Neural cell (in vitro differentiated cells): ENCODE results near the gene TSTD1. TPM values are rescaled to one million over a fixed set of nuclear protein-coding genes. Genes with fewer than 3 reads are reported as not detected.

Experiments used
- H2AFZ ChIP-seq: fragments of 200-600, 300-800 bp; sonication (generic), shearing (Covaris generic); 2 replicates; pipeline ENCODE4 v1.6.0; 2014; ENCODE audit warnings: low read depth, mild to moderate bottlenecking, antibody characterized with exemption, low read length, moderate library complexity
- H3F3A ChIP-seq: fragments of 200-600 bp; shearing (Covaris generic); 2 replicates; pipeline ENCODE4 v1.6.1; 2016; ENCODE audit warnings: mild to moderate bottlenecking, moderate library complexity, mixed read lengths, antibody characterized with exemption, low read length; ENCODE audit not compliant: insufficient read depth, poor library complexity, severe bottlenecking
- H3K27ac ChIP-seq: fragments of 200-600, 300-800 bp; sonication (generic), shearing (Covaris generic); 2 replicates; pipeline ENCODE4 v1.5.1; 2014; ENCODE audit warnings: mild to moderate bottlenecking, low read length, moderate library complexity
- H3K27me3 ChIP-seq: fragments of 300-800, 200-600 bp; sonication (generic), shearing (Covaris generic); 2 replicates; pipeline ENCODE4 v1.6.0; 2014; ENCODE audit warnings: mild to moderate bottlenecking, low read depth, low read length, moderate library complexity; ENCODE audit not compliant: insufficient read depth
- H3K36me3 ChIP-seq: fragments of 300-800, 200-600 bp; sonication (generic), shearing (Covaris generic); 2 replicates; pipeline ENCODE4 v1.5.1; 2014; ENCODE audit warnings: mild to moderate bottlenecking, antibody characterized with exemption, low read length, moderate library complexity; ENCODE audit not compliant: insufficient read depth
- H3K4me2 ChIP-seq: fragments of 300-800, 200-600 bp; sonication (generic), shearing (Covaris generic); 2 replicates; pipeline ENCODE4 v1.6.0; 2014; ENCODE audit warnings: mild to moderate bottlenecking, low read length
- H3K4me3 ChIP-seq: fragments of 300-800, 200-600 bp; sonication (generic), shearing (Covaris generic); 2 replicates; pipeline ENCODE4 v1.5.1; 2014; ENCODE audit warnings: mild to moderate bottlenecking, low read length, moderate library complexity
- H3K79me2 ChIP-seq: fragments of 200-600 bp; shearing (Covaris generic); replicated peaks from 2 replicates; pipeline ENCODE4 v1.6.0; 2014; ENCODE audit warnings: mild to moderate bottlenecking, low read length, moderate library complexity; ENCODE audit not compliant: insufficient read depth
- H3K9ac ChIP-seq: fragments of 300-800, 200-600 bp; sonication (generic), shearing (Covaris generic); 2 replicates; pipeline ENCODE4 v1.6.1; 2016; ENCODE audit warnings: mild to moderate bottlenecking, low read length, mixed read lengths
- H3K9me2 ChIP-seq: fragments of 200-600 bp; shearing (Covaris generic); 2 replicates; pipeline ENCODE4 v1.6.1; 2016; ENCODE audit warnings: mild to moderate bottlenecking, low read length, mixed read lengths; ENCODE audit not compliant: insufficient read depth
- H3K9me3 ChIP-seq: fragments of 200-600, 300-800 bp; sonication (generic), shearing (Covaris generic); 2 replicates; pipeline ENCODE4 v1.6.1; 2016; ENCODE audit warnings: mild to moderate bottlenecking, mixed run types, low read length, moderate library complexity, mixed read lengths
- H4K20me1 ChIP-seq: fragments of 200-600 bp; shearing (Covaris generic); 2 replicates; pipeline ENCODE4 v1.6.1; 2016; ENCODE audit warnings: mild to moderate bottlenecking, mixed run types; ENCODE audit not compliant: insufficient read depth
- EP300 ChIP-seq: fragments of 450-650 bp; conservative IDR thresholded peaks from 2 replicates; pipeline ENCODE4 v1.6.1; 2014; ENCODE audit warnings: antibody characterized with exemption, mild to moderate bottlenecking, moderate library complexity; ENCODE audit not compliant: poor library complexity, severe bottlenecking
- EZH2 ChIP-seq: fragments of 200-600, 300-800 bp; shearing (Covaris generic), sonication (generic); IDR thresholded peaks from 2 replicates; pipeline ENCODE4 v1.6.1; 2014; ENCODE audit warnings: antibody characterized with exemption, low read length, borderline replicate concordance, mild to moderate bottlenecking; ENCODE audit not compliant: insufficient read depth, poor library complexity, severe bottlenecking
- MXI1 ChIP-seq: fragments of 450-650 bp; conservative IDR thresholded peaks from 2 replicates; pipeline ENCODE4 v1.6.1; 2014; ENCODE audit warnings: antibody characterized with exemption, mild to moderate bottlenecking; ENCODE audit not compliant: poor library complexity, severe bottlenecking
- POLR2AphosphoS5 ChIP-seq: IDR thresholded peaks from 2 replicates; pipeline ENCODE4 v1.6.1; 2012
- RAD21 ChIP-seq: fragments of 450-650 bp; conservative IDR thresholded peaks from 2 replicates; pipeline ENCODE4 v1.6.1; 2014; ENCODE audit warnings: antibody characterized with exemption, mild to moderate bottlenecking, moderate library complexity
- SMC3 ChIP-seq: fragments of 450-650 bp; conservative IDR thresholded peaks from 2 replicates; pipeline ENCODE4 v1.6.1; 2014; ENCODE audit warnings: antibody characterized with exemption, mild to moderate bottlenecking, moderate library complexity; ENCODE audit not compliant: poor library complexity
- TAF1 ChIP-seq: IDR thresholded peaks from 2 replicates; pipeline ENCODE4 v1.6.1; 2012; ENCODE audit warnings: low read depth
- polyA plus RNA-seq: library from polyadenylated mRNA; depleted of rRNA; stranded (reverse); fragments of >200 nt; gene quantifications from 2 replicates; pipeline ENCODE4 v1.2.3, GENCODE V29; 2014
- TF ChIP-seq, protein P1 (sequence below): fragments of 450-650 bp; IDR thresholded peaks from 2 replicates; pipeline ENCODE4 v1.5.1; 2014; ENCODE audit warnings: antibody characterized with exemption, mild to moderate bottlenecking, moderate library complexity; ENCODE audit not compliant: poor library complexity, severe bottlenecking
- TF ChIP-seq, protein P2 (sequence below): IDR thresholded peaks from 2 replicates; pipeline ENCODE4 v1.6.1; 2012; ENCODE audit warnings: borderline replicate concordance

TSTD1 gene
- polyA plus RNA-seq, 1 donor from 2014 or later, result 63.5 TPM

DNA sequence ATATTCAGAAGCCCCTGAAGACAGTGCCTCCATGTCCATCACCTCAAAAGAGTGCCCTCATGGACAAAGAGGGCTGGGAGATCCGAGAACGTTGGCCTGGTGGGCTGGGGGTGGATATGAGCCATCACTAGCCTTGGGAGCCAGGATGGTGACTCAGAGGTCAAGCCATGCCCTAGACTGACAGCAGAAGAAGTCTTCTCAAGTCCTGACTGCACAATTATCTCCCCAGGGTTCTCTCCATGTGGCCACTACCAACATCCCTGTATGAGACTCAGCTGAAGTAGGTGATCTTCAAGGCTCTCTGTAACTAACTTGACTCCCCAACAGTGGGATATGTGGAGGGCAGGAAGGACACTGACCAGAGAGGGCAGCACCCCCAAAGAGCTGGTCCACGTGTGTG is 14.1 kb upstream of the TSTD1 start:
- Histone ChIP-seq H3K9me3 (peaks cover 5% of the 10 kb centered on the region), H4K20me1 (no peaks in the 10 kb centered on the region), H3F3A (no peaks in the 10 kb centered on the region), H3K27ac (no peak overlapping the region), H2AFZ (no peak overlapping the region), H3K36me3 (no peaks in the 10 kb centered on the region), H3K79me2 (no peaks in the 10 kb centered on the region), H3K4me2 (no peak overlapping the region), H3K9ac (no peak overlapping the region), H3K27me3 (no peaks in the 10 kb centered on the region), H3K4me3 (no peak overlapping the region), H3K9me2 (no peaks in the 10 kb centered on the region)
- TF ChIP-seq, protein P1, sequence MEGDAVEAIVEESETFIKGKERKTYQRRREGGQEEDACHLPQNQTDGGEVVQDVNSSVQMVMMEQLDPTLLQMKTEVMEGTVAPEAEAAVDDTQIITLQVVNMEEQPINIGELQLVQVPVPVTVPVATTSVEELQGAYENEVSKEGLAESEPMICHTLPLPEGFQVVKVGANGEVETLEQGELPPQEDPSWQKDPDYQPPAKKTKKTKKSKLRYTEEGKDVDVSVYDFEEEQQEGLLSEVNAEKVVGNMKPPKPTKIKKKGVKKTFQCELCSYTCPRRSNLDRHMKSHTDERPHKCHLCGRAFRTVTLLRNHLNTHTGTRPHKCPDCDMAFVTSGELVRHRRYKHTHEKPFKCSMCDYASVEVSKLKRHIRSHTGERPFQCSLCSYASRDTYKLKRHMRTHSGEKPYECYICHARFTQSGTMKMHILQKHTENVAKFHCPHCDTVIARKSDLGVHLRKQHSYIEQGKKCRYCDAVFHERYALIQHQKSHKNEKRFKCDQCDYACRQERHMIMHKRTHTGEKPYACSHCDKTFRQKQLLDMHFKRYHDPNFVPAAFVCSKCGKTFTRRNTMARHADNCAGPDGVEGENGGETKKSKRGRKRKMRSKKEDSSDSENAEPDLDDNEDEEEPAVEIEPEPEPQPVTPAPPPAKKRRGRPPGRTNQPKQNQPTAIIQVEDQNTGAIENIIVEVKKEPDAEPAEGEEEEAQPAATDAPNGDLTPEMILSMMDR, result no peak
- TF ChIP-seq TAF1 (no peak), POLR2AphosphoS5 (no peak), EZH2 (no peak), MXI1 (no peak), SMC3 (no peak), EP300 (no peak), RAD21 (no peak)
- TF ChIP-seq, protein P2, sequence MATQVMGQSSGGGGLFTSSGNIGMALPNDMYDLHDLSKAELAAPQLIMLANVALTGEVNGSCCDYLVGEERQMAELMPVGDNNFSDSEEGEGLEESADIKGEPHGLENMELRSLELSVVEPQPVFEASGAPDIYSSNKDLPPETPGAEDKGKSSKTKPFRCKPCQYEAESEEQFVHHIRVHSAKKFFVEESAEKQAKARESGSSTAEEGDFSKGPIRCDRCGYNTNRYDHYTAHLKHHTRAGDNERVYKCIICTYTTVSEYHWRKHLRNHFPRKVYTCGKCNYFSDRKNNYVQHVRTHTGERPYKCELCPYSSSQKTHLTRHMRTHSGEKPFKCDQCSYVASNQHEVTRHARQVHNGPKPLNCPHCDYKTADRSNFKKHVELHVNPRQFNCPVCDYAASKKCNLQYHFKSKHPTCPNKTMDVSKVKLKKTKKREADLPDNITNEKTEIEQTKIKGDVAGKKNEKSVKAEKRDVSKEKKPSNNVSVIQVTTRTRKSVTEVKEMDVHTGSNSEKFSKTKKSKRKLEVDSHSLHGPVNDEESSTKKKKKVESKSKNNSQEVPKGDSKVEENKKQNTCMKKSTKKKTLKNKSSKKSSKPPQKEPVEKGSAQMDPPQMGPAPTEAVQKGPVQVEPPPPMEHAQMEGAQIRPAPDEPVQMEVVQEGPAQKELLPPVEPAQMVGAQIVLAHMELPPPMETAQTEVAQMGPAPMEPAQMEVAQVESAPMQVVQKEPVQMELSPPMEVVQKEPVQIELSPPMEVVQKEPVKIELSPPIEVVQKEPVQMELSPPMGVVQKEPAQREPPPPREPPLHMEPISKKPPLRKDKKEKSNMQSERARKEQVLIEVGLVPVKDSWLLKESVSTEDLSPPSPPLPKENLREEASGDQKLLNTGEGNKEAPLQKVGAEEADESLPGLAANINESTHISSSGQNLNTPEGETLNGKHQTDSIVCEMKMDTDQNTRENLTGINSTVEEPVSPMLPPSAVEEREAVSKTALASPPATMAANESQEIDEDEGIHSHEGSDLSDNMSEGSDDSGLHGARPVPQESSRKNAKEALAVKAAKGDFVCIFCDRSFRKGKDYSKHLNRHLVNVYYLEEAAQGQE, result no peak

DNA sequence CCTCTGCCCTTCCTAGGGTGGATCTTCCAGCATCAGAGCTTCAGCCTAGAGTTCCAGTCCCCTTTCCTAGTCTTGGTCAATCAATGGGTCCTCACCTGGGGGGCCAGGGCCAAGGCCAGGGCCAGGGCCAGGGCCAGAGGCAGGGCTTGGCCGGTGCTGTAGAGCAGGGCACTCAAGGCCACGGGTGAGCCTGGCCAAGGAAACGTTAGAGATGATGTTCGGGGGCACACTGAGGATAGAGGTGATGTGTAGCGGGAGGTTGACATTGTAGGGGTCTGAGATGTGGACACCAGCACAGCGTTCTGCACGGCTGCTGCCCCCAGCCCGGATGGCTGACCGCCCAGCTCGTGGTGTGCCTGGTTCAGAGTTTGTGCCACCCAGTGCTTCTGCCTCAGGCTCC is 12.5 kb upstream of the TSTD1 start:
- H3K79me2 ChIP-seq, result no peaks in the 10 kb centered on the region
- no peak for TF ChIP-seq EP300
- TF ChIP-seq SMC3, result no peak
- no peak for TF ChIP-seq TAF1
- no peak for TF ChIP-seq RAD21
- no peak for TF ChIP-seq MXI1
- TF ChIP-seq, protein P2, result no peak
- no peak for TF ChIP-seq POLR2AphosphoS5
- TF ChIP-seq, protein P1, result no peak
- TF ChIP-seq EZH2, result no peak
- no peak overlapping the region for H3K27ac ChIP-seq
- no peak overlapping the region for H3K9ac ChIP-seq
- H3K4me2 ChIP-seq, result no peak overlapping the region
- H2AFZ ChIP-seq, result no peak overlapping the region
- H4K20me1 ChIP-seq, result no peaks in the 10 kb centered on the region
- H3F3A ChIP-seq, result peaks cover 3% of the 10 kb centered on the region
- H3K27me3 ChIP-seq, result no peaks in the 10 kb centered on the region
- H3K36me3 ChIP-seq, result no peaks in the 10 kb centered on the region
- H3K4me3 ChIP-seq, result no peak overlapping the region
- peaks cover 12% of the 10 kb centered on the region for H3K9me3 ChIP-seq
- H3K9me2 ChIP-seq, result no peaks in the 10 kb centered on the region
